IMR-90 (cell line): ENCODE results near the gene KCNMA1. TPM values are rescaled to one million over a fixed set of nuclear protein-coding genes. Genes with fewer than 3 reads are reported as not detected.

Experiments
- ATAC-seq: fragments of 200-7000 bp; cut with Tn5 transposase; 2 replicates; pipeline ENCODE4 v1.9.1; 2020; ENCODE audit warnings: low read depth, mild to moderate bottlenecking, moderate library complexity
- BruUV-seq: library from RNA; stranded (reverse); fragments of 400-500 nt; replicated peaks from 2 replicates; lab custom pipeline; 2021; lab: Mats Ljungman, UMichigan
- CTCF ChIA-PET: fragments of 300-600 bp; formaldehyde crosslinking; extraction: SDS; loops from one replicate; lab custom pipeline; 2021; ENCODE audit warnings: antibody characterized with exemption; lab: Yijun Ruan, JAX
- POLR2A ChIA-PET: fragments of 300-600 bp; sonication (Branson Sonifier 250); formaldehyde crosslinking; loops from one replicate; lab custom pipeline; 2022; ENCODE audit warnings: antibody characterized with exemption; ENCODE audit not compliant: unreplicated experiment; lab: Charles Lee
- DNase-seq: peaks from one replicate; pipeline ENCODE4 v3.0.0; 2013
- H2AFZ ChIP-seq: replicated peaks from 2 replicates; pipeline ENCODE3; 2013; ENCODE audit warnings: low read length, mild to moderate bottlenecking; ENCODE audit not compliant: poor library complexity
- H2AK5ac ChIP-seq: 2 replicates; pipeline ENCODE4 v1.6.1; 2013; ENCODE audit warnings: low read depth, low read length, inconsistent platforms
- H2AK9ac ChIP-seq: replicated peaks from 2 replicates; pipeline ENCODE3; 2013; ENCODE audit warnings: mild to moderate bottlenecking, low read depth, low read length, moderate library complexity; ENCODE audit not compliant: poor library complexity
- H2BK120ac ChIP-seq: 2 replicates; pipeline ENCODE4 v1.6.1; 2013; ENCODE audit warnings: low read depth, low read length, inconsistent platforms
- H2BK15ac ChIP-seq: 3 replicates; pipeline ENCODE4 v1.6.1; 2013; ENCODE audit warnings: low read depth, low read length, inconsistent platforms
- H2BK20ac ChIP-seq: 2 replicates; pipeline ENCODE4 v1.6.1; 2013; ENCODE audit warnings: low read depth, mild to moderate bottlenecking, inconsistent platforms, low read length, moderate library complexity
- H2BK5ac ChIP-seq: 2 replicates; pipeline ENCODE4 v1.6.1; 2013; ENCODE audit warnings: mild to moderate bottlenecking, low read depth, low read length, inconsistent platforms; ENCODE audit not compliant: poor library complexity, severe bottlenecking
- H3K14ac ChIP-seq: replicated peaks from 2 replicates; pipeline ENCODE4 v1.6.1; 2013; ENCODE audit warnings: low read depth, low read length, inconsistent platforms
- H3K18ac ChIP-seq: 2 replicates; pipeline ENCODE4 v1.6.1; 2013; ENCODE audit warnings: low read depth, low read length, control low read depth
- H3K23ac ChIP-seq: 2 replicates; pipeline ENCODE4 v1.6.1; 2013; ENCODE audit warnings: low read depth, low read length, inconsistent platforms
- H3K27ac ChIP-seq: 2 replicates; pipeline ENCODE4 v1.5.1; 2013; ENCODE audit warnings: mild to moderate bottlenecking, control low read depth, low read length; ENCODE audit not compliant: insufficient read depth
- H3K27me3 ChIP-seq: 2 replicates; pipeline ENCODE4 v1.6.1; 2013; ENCODE audit warnings: low read length; ENCODE audit not compliant: control insufficient read depth, insufficient read depth
- H3K36me3 ChIP-seq: 2 replicates; pipeline ENCODE4 v1.6.1; 2013; ENCODE audit warnings: low read length, mixed read lengths; ENCODE audit not compliant: control insufficient read depth, insufficient read depth
- H3K4ac ChIP-seq: 2 replicates; pipeline ENCODE4 v1.6.1; 2013; ENCODE audit warnings: low read depth, low read length, inconsistent platforms
- H3K4me1 ChIP-seq: 2 replicates; pipeline ENCODE4 v1.6.1; 2013; ENCODE audit warnings: low read length, mixed read lengths; ENCODE audit not compliant: control insufficient read depth, insufficient read depth
- H3K4me2 ChIP-seq: 2 replicates; pipeline ENCODE4 v1.6.1; 2013; ENCODE audit warnings: low read depth, mild to moderate bottlenecking, control low read depth, low read length, moderate library complexity
- H3K4me3 ChIP-seq: 2 replicates; pipeline ENCODE4 v1.5.1; 2013; ENCODE audit warnings: low read depth, mild to moderate bottlenecking, control low read depth, low read length, moderate library complexity; ENCODE audit not compliant: insufficient read depth
- H3K56ac ChIP-seq: 2 replicates; pipeline ENCODE4 v1.6.1; 2013; ENCODE audit warnings: low read length, inconsistent platforms; ENCODE audit not compliant: insufficient read depth; ENCODE audit errors: extremely low read depth
- H3K79me1 ChIP-seq, 2 experiments: 2 replicates each; pipeline ENCODE4 v1.6.1; 2013; ENCODE audit warnings: low read length in 2 of 2, inconsistent platforms in 1 of 2, low read depth in 1 of 2
- H3K9ac ChIP-seq: 2 replicates; pipeline ENCODE4 v1.6.1; 2013; ENCODE audit warnings: low read depth, low read length, control low read depth
- H3K9me1 ChIP-seq: 2 replicates; pipeline ENCODE4 v1.6.1; 2013; ENCODE audit warnings: low read length, inconsistent platforms; ENCODE audit not compliant: insufficient read depth
- H3K9me3 ChIP-seq: 2 replicates; pipeline ENCODE4 v1.6.1; 2013; ENCODE audit warnings: low read length; ENCODE audit not compliant: control insufficient read depth, insufficient read depth
- H4K20me1 ChIP-seq: 2 replicates; pipeline ENCODE4 v1.6.1; 2013; ENCODE audit warnings: low read length, inconsistent platforms; ENCODE audit not compliant: insufficient read depth
- H4K5ac ChIP-seq: 2 replicates; pipeline ENCODE4 v1.6.1; 2013; ENCODE audit warnings: mild to moderate bottlenecking, low read depth, low read length, control low read depth
- H4K8ac ChIP-seq, 2 experiments: 2 replicates each; pipeline ENCODE4 v1.6.1; 2013; ENCODE audit warnings: low read depth in 2 of 2, low read length in 2 of 2, control low read depth in 1 of 2, inconsistent platforms in 1 of 2
- H4K91ac ChIP-seq: 2 replicates; pipeline ENCODE4 v1.6.1; 2013; ENCODE audit warnings: low read depth, low read length, inconsistent platforms; ENCODE audit not compliant: insufficient read depth
- BHLHE40 ChIP-seq: fragments of 150-350 bp; IDR thresholded peaks from 2 replicates; pipeline ENCODE4 v1.6.1; 2016; ENCODE audit warnings: mild to moderate bottlenecking, low read depth, low read length
- CEBPB ChIP-seq: IDR thresholded peaks from 2 replicates; pipeline ENCODE4 v1.6.1; 2012; ENCODE audit warnings: low read depth, low read length, improper control_type of control experiment
- CHD1 ChIP-seq: IDR thresholded peaks from 2 replicates; pipeline ENCODE4 v1.6.1; 2012; ENCODE audit warnings: low read depth, low read length, improper control_type of control experiment
- CTCF ChIP-seq: conservative IDR thresholded peaks from 2 replicates; pipeline ENCODE4 v1.5.1; 2012; ENCODE audit warnings: mild to moderate bottlenecking, low read depth, low read length, improper control_type of control experiment
- FOS ChIP-seq: fragments of 150-350 bp; IDR thresholded peaks from 2 replicates; pipeline ENCODE4 v1.6.1; 2016; ENCODE audit warnings: low read depth, low read length
- MAFK ChIP-seq: IDR thresholded peaks from 2 replicates; pipeline ENCODE4 v1.6.1; 2012; ENCODE audit warnings: low read depth, low read length, improper control_type of control experiment
- MAZ ChIP-seq: IDR thresholded peaks from 2 replicates; pipeline ENCODE4 v1.6.1; 2012; ENCODE audit warnings: low read depth, mild to moderate bottlenecking, low read length, improper control_type of control experiment, moderate library complexity, borderline replicate concordance
- MXI1 ChIP-seq: IDR thresholded peaks from 2 replicates; pipeline ENCODE4 v1.6.1; 2012; ENCODE audit warnings: low read depth, mild to moderate bottlenecking, low read length, moderate library complexity, borderline replicate concordance
- NFE2L2 ChIP-seq: fragments of 150-350 bp; IDR thresholded peaks from 2 replicates; pipeline ENCODE4 v1.6.1; 2016; ENCODE audit warnings: low read depth, mild to moderate bottlenecking, low read length
- POLR2A ChIP-seq: IDR thresholded peaks from 2 replicates; pipeline ENCODE4 v1.6.1; 2012; ENCODE audit warnings: mild to moderate bottlenecking, low read depth, low read length
- RAD21 ChIP-seq: IDR thresholded peaks from 2 replicates; pipeline ENCODE4 v1.6.1; 2012; ENCODE audit warnings: low read length, improper control_type of control experiment
- RCOR1 ChIP-seq: IDR thresholded peaks from 2 replicates; pipeline ENCODE4 v1.6.1; 2012; ENCODE audit warnings: mild to moderate bottlenecking, low read length, improper control_type of control experiment; ENCODE audit not compliant: insufficient replicate concordance
- RFX5 ChIP-seq: IDR thresholded peaks from 2 replicates; pipeline ENCODE4 v1.8.0; 2012; ENCODE audit warnings: low read depth, mild to moderate bottlenecking, low read length, moderate library complexity
- SMC3 ChIP-seq: fragments of 150-350 bp; IDR thresholded peaks from 2 replicates; pipeline ENCODE4 v1.6.1; 2016; ENCODE audit warnings: low read depth, mild to moderate bottlenecking, antibody characterized with exemption, low read length, moderate library complexity
- WGBS, 2 experiments: methylation state at CpG; one replicate each; pipeline versions ENCODE4 v1.1.5 to v1.1.7; 2013; ENCODE audit warnings: missing lambda C conversion rate in 2 of 2; ENCODE audit not compliant: insufficient read length in 1 of 2; ENCODE audit errors: extremely low coverage in 2 of 2; 5-methylcytosine and 5-hydroxymethylcytosine counted together
- dilution Hi-C: fragments of 300-500 bp; cut with HindIII; formaldehyde crosslinking; loops from one replicate; pipeline ENCODE4 v1.14.3; 2018; ENCODE audit warnings: low sequenced_read_pairs; ENCODE audit not compliant: unreplicated experiment
- in situ Hi-C: fragments of 300-500 bp; cut with MboI; formaldehyde crosslinking; loops from 3 replicates; pipeline ENCODE4 v1.14.3; 2019; ENCODE audit warnings: low sequenced_read_pairs, inconsistent platforms, mixed read lengths
- intact Hi-C: fragments of 100-400 bp; cut with micrococcal nuclease; formaldehyde crosslinking; loops from 2 replicates; pipeline ENCODE4 v1.10.0; 2022
- polyA plus RNA-seq, 3 experiments: library from polyadenylated mRNA; depleted of rRNA; stranded (reverse); fragments of >200 nt; gene quantifications; 2 replicates each; pipeline ENCODE4 v1.2.3, GENCODE V29; 2012; ENCODE audit warnings: low replicate concordance in 1 of 3
- total RNA-seq: library from RNA; depleted of rRNA; stranded (reverse); fragments of >200 nt; gene quantifications from 2 replicates; pipeline ENCODE4 v1.2.3, GENCODE V29; 2012
- TF ChIP-seq, protein P1 (sequence below): fragments of 150-350 bp; IDR thresholded peaks from 2 replicates; pipeline ENCODE4 v1.6.1; 2016; ENCODE audit warnings: low read depth, mild to moderate bottlenecking, low read length, moderate library complexity, borderline replicate concordance
- TF ChIP-seq, protein P2 (sequence below): fragments of 150-350 bp; IDR thresholded peaks from 2 replicates; pipeline ENCODE4 v1.6.1; 2017; ENCODE audit warnings: mild to moderate bottlenecking, antibody characterized with exemption, low read length, low read depth

KCNMA1 gene
- total and polyA plus RNA-seq, 2 of the 4 experiments (the other 2 are of a cell fraction) = 25.6 to 29.6 TPM

DNA sequence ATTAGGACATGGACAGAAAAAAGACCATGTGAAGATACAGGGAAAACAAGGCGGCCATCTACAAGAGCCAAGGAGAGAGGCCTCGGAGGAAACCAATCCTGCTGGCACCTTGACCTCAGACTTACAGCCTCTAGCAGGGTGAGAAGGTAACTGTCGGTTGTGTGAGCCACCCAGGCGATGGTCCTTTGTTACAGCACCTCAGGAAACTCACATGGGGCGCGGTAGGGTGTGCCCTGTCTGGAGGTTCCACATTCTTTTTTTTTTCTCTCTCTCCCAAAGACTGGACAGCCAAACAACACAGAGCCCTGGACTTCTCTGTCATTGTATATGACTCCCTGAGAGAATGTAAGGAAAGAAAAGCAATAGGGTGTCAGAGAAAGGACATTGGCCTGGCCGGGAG, 163.2 kb downstream of the KCNMA1 start:
- Histone ChIP-seq H4K8ac (no peak overlapping the region), H4K20me1 (no peaks in the 10 kb centered on the region), H3K14ac (no peak overlapping the region), H2BK120ac (no peak overlapping the region), H2BK5ac (no peak overlapping the region), H2BK15ac (no peak overlapping the region), H3K36me3 (no peaks in the 10 kb centered on the region), H3K4me3 (no peak overlapping the region), H2AK9ac (no peak overlapping the region), H4K5ac (no peak overlapping the region), H3K4me1 (peaks cover 7% of the 10 kb centered on the region), H3K79me1 (peaks cover 0 to 13% of the 10 kb centered on the region in 2 experiments; a peak in 2 of 4 replicates), H3K4ac (no peak overlapping the region), H3K27ac (no peak overlapping the region), H2BK20ac (no peak overlapping the region), H3K4me2 (no peak overlapping the region), H2AK5ac (no peak overlapping the region), H3K56ac (no peak overlapping the region), H3K23ac (no peak overlapping the region), H4K91ac (no peak overlapping the region), H3K9me3 (no peaks in the 10 kb centered on the region), H3K9ac (no peak overlapping the region), H3K18ac (no peak overlapping the region), H3K9me1 (peaks cover 23% of the 10 kb centered on the region), H3K27me3 (no peaks in the 10 kb centered on the region), H2AFZ (no peak overlapping the region)
- DNase-seq (no peak), ATAC-seq (no peak)
- BruUV-seq = no TSS peak
- ChIA-PET POLR2A (no interaction called here), CTCF (no interaction called here)
- TF ChIP-seq, protein P1, sequence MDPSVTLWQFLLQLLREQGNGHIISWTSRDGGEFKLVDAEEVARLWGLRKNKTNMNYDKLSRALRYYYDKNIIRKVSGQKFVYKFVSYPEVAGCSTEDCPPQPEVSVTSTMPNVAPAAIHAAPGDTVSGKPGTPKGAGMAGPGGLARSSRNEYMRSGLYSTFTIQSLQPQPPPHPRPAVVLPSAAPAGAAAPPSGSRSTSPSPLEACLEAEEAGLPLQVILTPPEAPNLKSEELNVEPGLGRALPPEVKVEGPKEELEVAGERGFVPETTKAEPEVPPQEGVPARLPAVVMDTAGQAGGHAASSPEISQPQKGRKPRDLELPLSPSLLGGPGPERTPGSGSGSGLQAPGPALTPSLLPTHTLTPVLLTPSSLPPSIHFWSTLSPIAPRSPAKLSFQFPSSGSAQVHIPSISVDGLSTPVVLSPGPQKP = no peak
- no peak for TF ChIP-seq POLR2A
- no peak for TF ChIP-seq RAD21
- TF ChIP-seq CHD1 = no peak
- TF ChIP-seq, protein P2, sequence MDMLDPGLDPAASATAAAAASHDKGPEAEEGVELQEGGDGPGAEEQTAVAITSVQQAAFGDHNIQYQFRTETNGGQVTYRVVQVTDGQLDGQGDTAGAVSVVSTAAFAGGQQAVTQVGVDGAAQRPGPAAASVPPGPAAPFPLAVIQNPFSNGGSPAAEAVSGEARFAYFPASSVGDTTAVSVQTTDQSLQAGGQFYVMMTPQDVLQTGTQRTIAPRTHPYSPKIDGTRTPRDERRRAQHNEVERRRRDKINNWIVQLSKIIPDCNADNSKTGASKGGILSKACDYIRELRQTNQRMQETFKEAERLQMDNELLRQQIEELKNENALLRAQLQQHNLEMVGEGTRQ = no peak
- no peak for TF ChIP-seq RCOR1
- no peak for TF ChIP-seq MXI1
- TF ChIP-seq CTCF = no peak
- no peak for TF ChIP-seq BHLHE40
- no peak for TF ChIP-seq RFX5
- TF ChIP-seq CEBPB = no peak
- TF ChIP-seq MAFK = no peak
- TF ChIP-seq NFE2L2 = no peak
- no peak for TF ChIP-seq MAZ
- no peak for TF ChIP-seq FOS
- TF ChIP-seq SMC3 = no peak
- in situ Hi-C loops (no loop called here), intact Hi-C loops (no loop called here), dilution Hi-C loops (no loop called here)
- 90% methylated on average over 2 of the region's 7 CpGs; no CpG with 5 or more reads in 1 of the 2 experiments for WGBS, 2 experiments
